CD4-positive, CD25-positive, alpha-beta regulatory T cell (primary cell): ENCODE data around the gene TRAPPC3. TPM values are rescaled to one million over a fixed set of nuclear protein-coding genes. Genes with fewer than 3 reads are reported as not detected.

Source experiments
- ATAC-seq, 2 donors: fragments of 150-1000 bp; cut with Tn5 transposase; one replicate each; pipeline ENCODE4 v1.10.0; 2021; ENCODE audit warnings: low read depth in 2 of 2, moderate number of reproducible peaks in 2 of 2, moderate library complexity in 1 of 2
- DNase-seq, 3 donors: peaks; one replicate each; pipeline versions ENCODE4 v3.0.0 to v3.0.0-alpha.2; 2012 to 2022; ENCODE audit warnings: mixed read lengths in 1 of 3
- H3K27ac ChIP-seq: one replicate; pipeline ENCODE4 v1.7.0; 2013; ENCODE audit warnings: mild to moderate bottlenecking, low read length; ENCODE audit not compliant: insufficient read depth, poor library complexity, severe bottlenecking
- H3K27me3 ChIP-seq: one replicate; pipeline ENCODE4 v1.7.0; 2013; ENCODE audit warnings: low read length; ENCODE audit not compliant: control insufficient read depth, insufficient read depth
- H3K36me3 ChIP-seq: one replicate; pipeline ENCODE4 v1.7.0; 2013; ENCODE audit warnings: mild to moderate bottlenecking, low read length, moderate library complexity; ENCODE audit not compliant: control insufficient read depth, insufficient read depth
- H3K4me1 ChIP-seq: 2 replicates; pipeline ENCODE4 v1.7.0; 2013; ENCODE audit warnings: mild to moderate bottlenecking, low read length; ENCODE audit not compliant: insufficient read depth, control insufficient read depth, poor library complexity, severe bottlenecking
- H3K4me3 ChIP-seq: one replicate; pipeline ENCODE4 v1.7.0; 2013; ENCODE audit warnings: low read depth, mild to moderate bottlenecking, low read length, moderate library complexity
- H3K9me3 ChIP-seq, 2 experiments: 1 replicate in 1 of 2; 2 replicates in 1 of 2; pipeline ENCODE4 v1.7.0; 2013; ENCODE audit warnings: low read length in 2 of 2, mild to moderate bottlenecking in 1 of 2, moderate library complexity in 1 of 2; ENCODE audit not compliant: control insufficient read depth in 2 of 2
- H3K27ac Mint-ChIP-seq, 3 donors: one replicate each; pipeline ENCODE4 v1.8.0; 2020 to 2022; ENCODE audit warnings: mild to moderate bottlenecking in 3 of 3, mixed read lengths in 3 of 3, moderate library complexity in 2 of 3
- H3K27me3 Mint-ChIP-seq: one replicate; pipeline ENCODE4 v1.8.0; 2022; ENCODE audit warnings: mild to moderate bottlenecking, mixed read lengths
- H3K36me3 Mint-ChIP-seq: one replicate; pipeline ENCODE4 v1.8.0; 2020; ENCODE audit warnings: mixed read lengths
- H3K4me1 Mint-ChIP-seq, 4 donors: one replicate each; pipeline ENCODE4 v1.8.0; 2020 to 2022; ENCODE audit warnings: mixed read lengths in 4 of 4, mild to moderate bottlenecking in 1 of 4
- H3K4me3 Mint-ChIP-seq, 4 donors: one replicate each; pipeline ENCODE4 v1.8.0; 2020 to 2022; ENCODE audit warnings: mild to moderate bottlenecking in 4 of 4, mixed read lengths in 4 of 4, moderate library complexity in 3 of 4
- H3K9me3 Mint-ChIP-seq, 7 donors: one replicate each; pipeline ENCODE4 v1.8.0; 2020 to 2022; ENCODE audit warnings: mixed read lengths in 7 of 7, mild to moderate bottlenecking in 3 of 7, moderate library complexity in 2 of 7
- polyA plus RNA-seq, 4 donors: library from polyadenylated mRNA; unstranded; fragments of 300-500 nt; fragmentation: Illumina TruSeq; gene quantifications; one replicate each; pipeline ENCODE4 v1.2.3, GENCODE V29; 2021
- total RNA-seq: library from RNA; stranded (reverse); gene quantifications from one replicate; pipeline ENCODE4 v1.2.3, GENCODE V29; 2022

The TRAPPC3 gene
- total and polyA plus RNA-seq, 5 donors from 2014 or later: 45.6 to 137 (median 124) TPM

DNA sequence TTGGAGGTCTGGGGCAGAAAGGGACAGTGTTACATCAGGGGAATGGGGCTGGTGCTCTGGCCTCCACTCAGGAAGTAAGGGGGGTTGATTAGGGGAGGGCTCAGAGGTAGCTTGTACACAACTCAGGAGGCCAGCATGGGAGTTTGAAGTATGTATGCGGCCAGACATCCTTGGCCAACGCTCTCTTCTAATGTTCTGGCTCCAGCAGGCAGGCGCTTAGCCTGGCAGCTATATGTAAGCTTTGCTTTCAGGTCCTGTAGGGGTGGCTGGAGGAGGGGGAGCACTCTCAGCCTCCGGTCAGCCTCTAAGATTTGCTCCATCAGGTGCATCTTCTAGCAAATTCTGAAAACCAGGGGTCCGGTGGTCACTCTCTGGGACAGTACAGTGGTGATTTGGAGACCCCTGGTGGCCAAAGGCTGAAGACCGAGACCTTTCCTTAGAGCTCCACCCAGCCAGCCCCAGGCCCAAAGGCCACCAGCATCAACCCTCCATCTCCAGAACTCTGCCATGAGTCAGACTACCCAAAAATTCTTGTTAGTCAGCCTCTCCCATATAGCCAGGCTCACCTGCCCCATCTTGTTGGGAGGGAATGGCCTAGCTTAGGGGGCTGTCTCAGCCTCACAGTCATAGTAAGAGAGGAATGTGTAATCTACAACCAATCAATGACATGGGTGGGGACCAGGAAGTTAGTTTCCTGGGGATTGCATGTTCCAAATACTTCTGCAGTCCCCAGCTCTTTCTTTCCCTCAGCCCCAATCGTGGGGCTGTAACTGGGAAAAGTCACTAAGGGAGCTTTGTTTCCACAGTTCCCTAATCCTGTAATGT, 14.6 kb downstream of the TRAPPC3 start:
- no peak overlapping the region for H3K27ac ChIP-seq
- H3K9me3 Mint-ChIP-seq: no peaks in the 10 kb centered on the region
- no peak for DNase-seq

DNA sequence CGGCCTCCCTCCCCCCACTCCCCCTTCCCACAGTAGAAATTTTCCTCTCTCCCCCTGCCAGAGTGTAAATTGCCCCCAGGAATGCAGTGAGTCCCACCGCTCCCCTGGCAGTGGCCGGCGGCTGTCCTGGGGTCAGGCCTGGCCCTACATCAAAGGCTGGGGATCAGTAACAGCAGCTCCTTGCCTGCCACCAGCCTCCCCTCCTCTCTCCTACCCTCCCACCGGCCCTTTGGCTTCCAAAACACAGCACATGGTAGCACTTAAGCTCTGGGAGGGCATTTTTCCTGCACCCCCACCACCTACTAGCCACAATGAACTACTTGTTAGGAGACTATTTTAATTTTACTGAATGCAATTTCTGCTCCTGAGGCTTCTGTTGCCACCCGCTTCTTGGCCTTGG, 15.3 kb downstream of the TRAPPC3 start:
- Histone ChIP-seq H3K36me3 (peaks cover 26% of the 10 kb centered on the region), H3K4me3 (no peak overlapping the region), H3K27me3 (no peaks in the 10 kb centered on the region), H3K9me3 (no peaks in the 10 kb centered on the region), H3K4me1 (no peaks in the 10 kb centered on the region), H3K27ac (no peak overlapping the region)
- DNase-seq (no peak), ATAC-seq (no peak)
- Mint-ChIP-seq H3K36me3 (peaks cover 20% of the 10 kb centered on the region), H3K9me3 (no peaks in the 10 kb centered on the region), H3K4me3 (peak overlapping the region in 1 of 4 donors; percentile 28), H3K27ac (no peak overlapping the region), H3K4me1 (no peaks in the 10 kb centered on the region), H3K27me3 (no peaks in the 10 kb centered on the region)

More for the DNA sequence above, 14.6 kb downstream of the TRAPPC3 start:
- Histone ChIP-seq H3K4me1 (no peaks in the 10 kb centered on the region), H3K9me3 (no peaks in the 10 kb centered on the region), H3K4me3 (no peak overlapping the region), H3K36me3 (peaks cover 32% of the 10 kb centered on the region), H3K27me3 (no peaks in the 10 kb centered on the region)
- no peak for ATAC-seq
- no peak overlapping the region for H3K4me3 Mint-ChIP-seq
- H3K27ac Mint-ChIP-seq: peak overlapping the region in 1 of 3 donors; percentile 42
- peaks cover 0 to 2% (median 0%) of the 10 kb centered on the region in 4 donors for H3K4me1 Mint-ChIP-seq
- peaks cover 20% of the 10 kb centered on the region for H3K36me3 Mint-ChIP-seq
- H3K27me3 Mint-ChIP-seq: no peaks in the 10 kb centered on the region

DNA sequence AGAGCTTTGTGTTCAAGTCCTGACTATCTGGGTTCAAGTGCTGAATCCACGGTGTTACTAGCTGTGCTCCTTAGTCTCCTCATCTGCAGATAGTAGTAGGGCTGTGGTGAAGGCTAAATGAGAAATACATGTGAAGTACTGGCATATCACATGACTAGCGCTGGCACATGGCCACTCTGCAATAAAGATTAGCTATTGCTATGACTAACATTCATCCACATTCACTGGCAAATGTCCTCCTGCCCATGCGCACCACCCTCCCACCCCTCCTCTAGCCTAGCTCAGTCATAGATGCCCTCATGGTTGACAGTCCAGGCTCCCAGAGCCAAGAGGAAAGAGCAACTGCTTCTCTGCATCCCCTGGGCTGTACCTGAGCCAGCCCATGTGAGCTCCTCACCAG, 15.8 kb downstream of the TRAPPC3 start:
- no peak overlapping the region for H3K27ac ChIP-seq
- no peak overlapping the region for H3K4me3 Mint-ChIP-seq
- H3K9me3 Mint-ChIP-seq: no peaks in the 10 kb centered on the region
- H3K9me3 ChIP-seq: no peaks in the 10 kb centered on the region
- DNase-seq (no peak), ATAC-seq (no peak)
- H3K4me1 Mint-ChIP-seq: no peaks in the 10 kb centered on the region
- no peak overlapping the region for H3K27ac Mint-ChIP-seq
- H3K4me3 ChIP-seq: no peak overlapping the region
- H3K27me3 Mint-ChIP-seq: no peaks in the 10 kb centered on the region
- H3K36me3 ChIP-seq: peaks cover 26% of the 10 kb centered on the region
- no peaks in the 10 kb centered on the region for H3K4me1 ChIP-seq
- no peaks in the 10 kb centered on the region for H3K27me3 ChIP-seq
- H3K36me3 Mint-ChIP-seq: peaks cover 18% of the 10 kb centered on the region

DNA sequence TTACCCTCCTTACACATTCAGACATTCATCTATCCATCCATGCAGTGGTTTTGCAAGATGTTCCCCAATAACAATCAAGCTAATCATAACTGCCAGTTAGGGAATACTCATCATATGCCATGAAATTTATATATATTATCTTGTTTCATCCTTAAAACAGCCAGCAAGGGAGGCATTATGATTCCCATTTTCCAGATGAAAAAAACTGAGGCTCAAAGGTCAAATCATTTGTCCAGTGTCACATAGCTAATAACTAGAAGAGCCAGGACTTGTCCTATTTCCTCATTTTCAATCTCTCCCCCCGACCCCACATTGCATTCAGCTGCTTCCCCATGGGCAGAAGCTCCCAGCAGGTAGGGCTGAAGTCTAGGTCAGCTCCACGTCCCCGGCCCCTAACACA, 17.3 kb downstream of the TRAPPC3 start:
- Histone ChIP-seq H3K4me3 (no peak overlapping the region), H3K4me1 (no peaks in the 10 kb centered on the region), H3K27me3 (no peaks in the 10 kb centered on the region), H3K36me3 (peaks cover 11% of the 10 kb centered on the region), H3K9me3 (no peaks in the 10 kb centered on the region), H3K27ac (no peak overlapping the region)
- Mint-ChIP-seq H3K4me1 (no peaks in the 10 kb centered on the region), H3K9me3 (no peaks in the 10 kb centered on the region), H3K27me3 (peaks cover 6% of the 10 kb centered on the region), H3K27ac (no peak overlapping the region), H3K4me3 (no peak overlapping the region), H3K36me3 (peaks cover 8% of the 10 kb centered on the region)
- DNase-seq (no peak), ATAC-seq (no peak)

DNA sequence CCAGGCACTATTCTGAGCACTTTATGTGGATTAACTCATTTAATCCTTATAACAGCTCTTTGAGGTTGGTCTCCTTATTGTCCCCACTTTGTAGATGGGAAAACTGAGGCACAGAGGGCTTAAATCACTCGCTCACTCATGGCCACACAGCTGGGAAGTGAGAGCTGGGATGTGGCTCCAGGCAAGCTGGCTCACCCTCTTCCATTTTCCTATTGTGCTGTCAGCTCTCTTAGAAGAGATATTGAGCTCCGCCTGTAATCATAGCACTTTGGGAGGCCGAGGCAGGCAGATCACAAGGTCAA, 20.4 kb downstream of the TRAPPC3 start:
- H3K27ac ChIP-seq: no peak overlapping the region
- H3K4me3 ChIP-seq: no peak overlapping the region
- no peaks in the 10 kb centered on the region for H3K9me3 ChIP-seq
- Mint-ChIP-seq H3K4me1 (peaks cover 0 to 15% (median 2%) of the 10 kb centered on the region in 4 donors), H3K27me3 (peaks cover 23% of the 10 kb centered on the region), H3K4me3 (no peak overlapping the region), H3K36me3 (no peaks in the 10 kb centered on the region), H3K27ac (peak overlapping the region in 1 of 3 donors; percentile 83), H3K9me3 (peaks cover 0 to 2% (median 0%) of the 10 kb centered on the region in 7 donors)
- no peaks in the 10 kb centered on the region for H3K36me3 ChIP-seq
- H3K4me1 ChIP-seq: no peaks in the 10 kb centered on the region
- DNase-seq: no peak
- ATAC-seq: no peak
- no peaks in the 10 kb centered on the region for H3K27me3 ChIP-seq

DNA sequence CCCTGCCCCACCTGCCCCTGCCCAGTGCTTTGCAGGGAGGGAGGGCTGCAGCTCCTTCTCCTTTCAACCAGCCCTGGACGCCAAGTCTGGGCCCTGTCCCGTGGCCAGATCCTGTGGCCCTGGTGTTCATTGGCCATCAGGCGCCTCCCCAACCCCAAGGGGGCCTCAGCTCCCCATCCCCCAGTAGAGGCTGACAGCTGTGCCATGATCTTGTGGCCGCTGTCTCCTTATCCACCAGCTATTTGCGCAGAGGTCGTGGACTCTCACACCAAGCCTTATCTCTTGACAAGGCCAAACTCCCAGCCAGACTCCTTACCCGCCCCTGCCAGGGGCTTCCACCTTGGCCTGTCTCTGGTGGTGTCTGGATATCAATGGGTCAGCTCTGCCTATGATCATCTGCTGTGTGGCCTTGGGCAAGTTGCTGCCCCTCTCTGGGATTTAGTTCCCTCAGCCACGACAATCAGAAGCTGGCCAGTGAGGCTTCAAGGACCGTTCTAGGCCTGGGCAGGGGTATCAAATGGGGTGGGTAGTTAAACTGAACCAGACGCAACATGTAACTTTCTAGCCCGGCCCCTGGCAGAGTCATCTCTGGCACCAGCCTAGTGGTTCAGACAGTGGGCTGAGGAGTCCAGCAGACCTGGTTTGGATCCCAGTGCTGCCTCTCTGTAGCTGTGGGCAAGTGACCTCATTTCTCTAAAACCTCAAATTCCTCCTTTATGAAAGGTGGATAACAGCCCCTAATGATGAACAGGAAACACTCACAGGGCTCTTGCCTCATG, 21.0 kb downstream of the TRAPPC3 start:
- Mint-ChIP-seq H3K27ac (no peak overlapping the region), H3K27me3 (peaks cover 29% of the 10 kb centered on the region), H3K4me1 (peaks cover 0 to 18% (median 6%) of the 10 kb centered on the region in 4 donors), H3K9me3 (peaks cover 0 to 2% (median 0%) of the 10 kb centered on the region in 7 donors), H3K36me3 (no peaks in the 10 kb centered on the region), H3K4me3 (no peak overlapping the region)
- Histone ChIP-seq H3K27me3 (peaks cover 3% of the 10 kb centered on the region), H3K36me3 (no peaks in the 10 kb centered on the region), H3K4me1 (no peaks in the 10 kb centered on the region), H3K9me3 (no peaks in the 10 kb centered on the region), H3K4me3 (no peak overlapping the region), H3K27ac (no peak overlapping the region)
- ATAC-seq (no peak), DNase-seq (no peak)

DNA sequence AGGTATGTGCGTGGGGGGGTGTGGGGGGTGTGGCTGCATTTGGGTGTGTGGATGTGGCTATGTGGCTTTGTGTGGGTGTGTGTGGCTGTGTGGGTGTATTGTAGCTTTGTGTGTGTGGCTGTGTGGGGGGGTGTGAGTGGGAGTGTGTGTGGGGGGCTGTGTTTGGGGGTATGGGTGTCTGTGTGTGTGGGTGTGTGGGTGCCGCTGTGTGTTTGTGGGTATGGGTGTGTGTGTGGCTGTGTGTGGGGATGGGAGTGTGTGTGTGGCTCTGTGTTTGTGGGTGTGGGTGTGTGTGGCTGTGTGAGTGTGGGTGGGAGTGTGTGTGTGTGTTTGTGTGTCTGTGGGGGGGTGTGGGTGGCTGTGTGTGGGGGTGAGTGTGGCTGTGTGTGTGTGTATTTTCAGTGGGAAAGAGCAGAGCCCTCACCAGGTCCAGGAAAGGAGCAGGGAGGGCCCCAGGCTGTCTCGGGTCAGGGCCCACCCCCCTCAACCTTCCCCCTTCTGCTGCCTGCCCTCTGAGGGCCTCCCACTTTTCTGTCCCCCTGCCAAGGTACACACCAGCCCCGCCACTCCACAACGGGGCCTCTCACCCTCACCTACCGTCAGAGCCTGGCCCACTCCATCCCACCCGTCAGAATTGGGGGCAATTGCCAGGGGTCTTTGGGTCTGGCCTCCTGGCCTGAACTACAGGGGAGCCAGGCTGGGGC, 22.3 kb downstream of the TRAPPC3 start:
- peaks cover 42% of the 10 kb centered on the region for H3K27me3 Mint-ChIP-seq
- H3K27me3 ChIP-seq: peaks cover 3% of the 10 kb centered on the region
- no peaks in the 10 kb centered on the region for H3K9me3 ChIP-seq
- H3K9me3 Mint-ChIP-seq: peaks cover 0 to 2% (median 0%) of the 10 kb centered on the region in 7 donors
- H3K4me1 Mint-ChIP-seq: peaks cover 0 to 26% (median 10%) of the 10 kb centered on the region in 4 donors
- H3K27ac Mint-ChIP-seq: no peak overlapping the region
- no peak for DNase-seq
- no peak for ATAC-seq
- no peaks in the 10 kb centered on the region for H3K4me1 ChIP-seq
- H3K27ac ChIP-seq: no peak overlapping the region
- H3K4me3 Mint-ChIP-seq: peak overlapping the region in 1 of 4 donors; percentile 51
- no peaks in the 10 kb centered on the region for H3K36me3 Mint-ChIP-seq
- H3K36me3 ChIP-seq: no peaks in the 10 kb centered on the region
- H3K4me3 ChIP-seq: no peak overlapping the region
